Measurements from ENCODE around the gene DTX1. TPM values are rescaled to one million over a fixed set of nuclear protein-coding genes. Genes with fewer than 3 reads are reported as not detected.

The DTX1 gene
- polyA plus RNA-seq, 1 donor from 2014 or later: 0.61 TPM

GRCh38 chr12:113073586-113073985 lies 17.1 kb downstream of the DTX1 start:
- Mint-ChIP-seq H3K36me3 (no peaks in the 10 kb centered on the region), H3K27me3 (peaks cover 1% of the 10 kb centered on the region), H3K27ac (peak overlapping the region in 2 of 3 donors; percentile 0 to 87), H3K4me3 (peak overlapping the region in 2 of 4 donors; percentile 6 to 61), H3K4me1 (peaks cover 46 to 67% (median 61%) of the 10 kb centered on the region in 3 donors), H3K9me3 (no peaks in the 10 kb centered on the region)

GRCh38 chr12:113075137-113075683 lies 18.7 kb downstream of the DTX1 start:
- H3K4me1 Mint-ChIP-seq: peaks cover 44 to 65% (median 58%) of the 10 kb centered on the region in 3 donors
- H3K27me3 Mint-ChIP-seq: peaks cover 3% of the 10 kb centered on the region
- no peaks in the 10 kb centered on the region for H3K9me3 Mint-ChIP-seq
- peak overlapping the region; percentile 87 to 96 (median 95) for H3K27ac Mint-ChIP-seq
- no peaks in the 10 kb centered on the region for H3K36me3 Mint-ChIP-seq
- peak overlapping the region; percentile 39 to 91 (median 78) for H3K4me3 Mint-ChIP-seq

GRCh38 chr12:113077057-113077858 lies 20.7 kb downstream of the DTX1 start:
- Mint-ChIP-seq H3K4me3 (peak overlapping the region in 3 of 4 donors; percentile 70 to 90 (median 78)), H3K9me3 (no peaks in the 10 kb centered on the region), H3K4me1 (peaks cover 37 to 64% (median 52%) of the 10 kb centered on the region in 3 donors), H3K27me3 (peaks cover 3% of the 10 kb centered on the region), H3K36me3 (no peaks in the 10 kb centered on the region), H3K27ac (peak overlapping the region in 2 of 3 donors; percentile 47 to 63)

- peak overlapping the region in 2 of 4 donors; percentile 2 to 58 for H3K4me3 Mint-ChIP-seq
- no peaks in the 10 kb centered on the region for H3K9me3 Mint-ChIP-seq
- peaks cover 2% of the 10 kb centered on the region for H3K36me3 Mint-ChIP-seq
- H3K27me3 Mint-ChIP-seq: peaks cover 4% of the 10 kb centered on the region
- H3K4me1 Mint-ChIP-seq: peaks cover 33 to 62% (median 49%) of the 10 kb centered on the region in 3 donors
- H3K27ac Mint-ChIP-seq: no peak overlapping the region
These were observed 21.3 kb downstream of the DTX1 start for GRCh38 chr12:113077859-113078255.

GRCh38 chr12:113081873-113082272 lies 25.3 kb downstream of the DTX1 start:
- Mint-ChIP-seq H3K27me3 (peaks cover 3% of the 10 kb centered on the region), H3K9me3 (no peaks in the 10 kb centered on the region), H3K4me3 (peak overlapping the region in 1 of 4 donors; percentile 14), H3K27ac (peak overlapping the region in 1 of 3 donors; percentile 13), H3K4me1 (peaks cover 24 to 45% (median 33%) of the 10 kb centered on the region in 3 donors), H3K36me3 (peaks cover 6% of the 10 kb centered on the region)

- H3K27me3 Mint-ChIP-seq: peaks cover 3% of the 10 kb centered on the region
- peaks cover 24 to 50% (median 38%) of the 10 kb centered on the region in 3 donors for H3K4me1 Mint-ChIP-seq
- peak overlapping the region in 1 of 3 donors; percentile 83 for H3K27ac Mint-ChIP-seq
- no peaks in the 10 kb centered on the region for H3K9me3 Mint-ChIP-seq
- no peak overlapping the region for H3K4me3 Mint-ChIP-seq
- H3K36me3 Mint-ChIP-seq: peaks cover 6% of the 10 kb centered on the region
These were observed 26.1 kb downstream of the DTX1 start for GRCh38 chr12:113082486-113083148.

- no peaks in the 10 kb centered on the region for H3K9me3 Mint-ChIP-seq
- H3K27ac Mint-ChIP-seq: no peak overlapping the region
- peaks cover 6% of the 10 kb centered on the region for H3K36me3 Mint-ChIP-seq
- peak overlapping the region in 1 of 4 donors; percentile 39 for H3K4me3 Mint-ChIP-seq
- peaks cover 3% of the 10 kb centered on the region for H3K27me3 Mint-ChIP-seq
- H3K4me1 Mint-ChIP-seq: peaks cover 29 to 48% (median 42%) of the 10 kb centered on the region in 3 donors
These were observed 27.4 kb downstream of the DTX1 start for GRCh38 chr12:113083863-113084435.

- H3K4me1 Mint-ChIP-seq: peaks cover 41 to 55% (median 42%) of the 10 kb centered on the region in 3 donors
- no peaks in the 10 kb centered on the region for H3K9me3 Mint-ChIP-seq
- H3K36me3 Mint-ChIP-seq: peaks cover 6% of the 10 kb centered on the region
- peak overlapping the region; percentile 49 to 91 (median 77) for H3K4me3 Mint-ChIP-seq
- H3K27me3 Mint-ChIP-seq: peaks cover 1% of the 10 kb centered on the region
- peak overlapping the region; percentile 40 to 96 (median 47) for H3K27ac Mint-ChIP-seq
These were observed 30.0 kb downstream of the DTX1 start for GRCh38 chr12:113086249-113087164.

GRCh38 chr12:113087193-113087592 lies 30.7 kb downstream of the DTX1 start:
- Mint-ChIP-seq H3K27ac (peak overlapping the region in 2 of 3 donors; percentile 40 to 96), H3K4me3 (peak overlapping the region; percentile 9 to 91 (median 77)), H3K4me1 (peaks cover 46 to 62% (median 48%) of the 10 kb centered on the region in 3 donors), H3K27me3 (peaks cover 1% of the 10 kb centered on the region), H3K36me3 (peaks cover 6% of the 10 kb centered on the region), H3K9me3 (no peaks in the 10 kb centered on the region)

GRCh38 chr12:113088037-113088436 lies 31.5 kb downstream of the DTX1 start:
- Mint-ChIP-seq H3K4me1 (peaks cover 49 to 69% (median 56%) of the 10 kb centered on the region in 3 donors), H3K36me3 (peaks cover 3% of the 10 kb centered on the region), H3K4me3 (peak overlapping the region in 2 of 4 donors; percentile 2 to 50), H3K27me3 (no peaks in the 10 kb centered on the region), H3K9me3 (no peaks in the 10 kb centered on the region), H3K27ac (no peak overlapping the region)

GRCh38 chr12:113088971-113089756 lies 32.6 kb downstream of the DTX1 start:
- peak overlapping the region in 2 of 3 donors; percentile 33 to 63 for H3K27ac Mint-ChIP-seq
- peaks cover 49 to 67% (median 54%) of the 10 kb centered on the region in 3 donors for H3K4me1 Mint-ChIP-seq
- no peaks in the 10 kb centered on the region for H3K9me3 Mint-ChIP-seq
- H3K27me3 Mint-ChIP-seq: no peaks in the 10 kb centered on the region
- no peaks in the 10 kb centered on the region for H3K36me3 Mint-ChIP-seq
- H3K4me3 Mint-ChIP-seq: peak overlapping the region in 2 of 4 donors; percentile 61 to 69

- H3K27ac Mint-ChIP-seq: peak overlapping the region; percentile 21 to 34 (median 26)
- H3K27me3 Mint-ChIP-seq: no peaks in the 10 kb centered on the region
- no peaks in the 10 kb centered on the region for H3K9me3 Mint-ChIP-seq
- H3K4me3 Mint-ChIP-seq: peak overlapping the region in 1 of 4 donors; percentile 44
- H3K36me3 Mint-ChIP-seq: no peaks in the 10 kb centered on the region
- peaks cover 49 to 67% (median 55%) of the 10 kb centered on the region in 3 donors for H3K4me1 Mint-ChIP-seq
These were observed 33.3 kb downstream of the DTX1 start for GRCh38 chr12:113089839-113090238.

- H3K27me3 Mint-ChIP-seq: no peaks in the 10 kb centered on the region
- H3K9me3 Mint-ChIP-seq: no peaks in the 10 kb centered on the region
- no peak overlapping the region for H3K4me3 Mint-ChIP-seq
- H3K4me1 Mint-ChIP-seq: peaks cover 42 to 60% (median 50%) of the 10 kb centered on the region in 3 donors
- H3K36me3 Mint-ChIP-seq: no peaks in the 10 kb centered on the region
- H3K27ac Mint-ChIP-seq: peak overlapping the region in 1 of 3 donors; percentile 48
These were observed 34.2 kb downstream of the DTX1 start for GRCh38 chr12:113090740-113091139.
